ENCODE results near the gene HNF4A.

HNF4A gene

GRCh38 chr20:44393608-44394451, 38.3 kb downstream of the HNF4A start:
- no peak for DNase-seq

GRCh38 chr20:44394452-44394701, 38.9 kb downstream of the HNF4A start:
- DNase-seq = no peak

- DNase-seq = peak; percentile 93
Observed at GRCh38 chr20:44394702-44395460, 39.4 kb downstream of the HNF4A start.

- peak; percentile 58 for DNase-seq
Observed at GRCh38 chr20:44395461-44396340, 40.2 kb downstream of the HNF4A start.

- DNase-seq = peak; percentile 79
Observed at GRCh38 chr20:44396369-44397130, 41.1 kb downstream of the HNF4A start.

- DNase-seq = no peak
Observed at GRCh38 chr20:44398335-44398734, 42.8 kb downstream of the HNF4A start.

- no peak for DNase-seq
Observed at GRCh38 chr20:44399446-44399845, 43.9 kb downstream of the HNF4A start.

GRCh38 chr20:44400671-44400969, 45.1 kb downstream of the HNF4A start:
- DNase-seq = no peak

GRCh38 chr20:44400970-44401769, 45.7 kb downstream of the HNF4A start:
- peak; percentile 52 for DNase-seq

- no peak for DNase-seq
Observed at GRCh38 chr20:44401770-44402390, 46.4 kb downstream of the HNF4A start.

- no peak for DNase-seq
Observed at GRCh38 chr20:44402391-44403193, 47.1 kb downstream of the HNF4A start.

- DNase-seq = no peak
Observed at GRCh38 chr20:44403194-44404112, 48.0 kb downstream of the HNF4A start.

GRCh38 chr20:44404204-44405181, 49.0 kb downstream of the HNF4A start:
- no peak for DNase-seq

GRCh38 chr20:44405257-44405656, 49.8 kb downstream of the HNF4A start:
- no peak for DNase-seq

GRCh38 chr20:44405785-44406571, 50.5 kb downstream of the HNF4A start:
- DNase-seq = no peak

GRCh38 chr20:44406572-44407137, 51.2 kb downstream of the HNF4A start:
- DNase-seq = peak; percentile 31
